Stimulated activated CD8-positive, alpha-beta memory T cell treated with anti-CD3 and anti-CD28 coated beads, Interleukin-15, amount 100 ng/mL, for 4 hours (primary cell): ENCODE data around the gene ZNF398.

Experiments
- DNase-seq, 2 donors: peaks; one replicate each; pipeline ENCODE4 v3.0.0-alpha.2; 2020; ENCODE audit warnings: low read depth in 2 of 2

The ZNF398 gene

DNA sequence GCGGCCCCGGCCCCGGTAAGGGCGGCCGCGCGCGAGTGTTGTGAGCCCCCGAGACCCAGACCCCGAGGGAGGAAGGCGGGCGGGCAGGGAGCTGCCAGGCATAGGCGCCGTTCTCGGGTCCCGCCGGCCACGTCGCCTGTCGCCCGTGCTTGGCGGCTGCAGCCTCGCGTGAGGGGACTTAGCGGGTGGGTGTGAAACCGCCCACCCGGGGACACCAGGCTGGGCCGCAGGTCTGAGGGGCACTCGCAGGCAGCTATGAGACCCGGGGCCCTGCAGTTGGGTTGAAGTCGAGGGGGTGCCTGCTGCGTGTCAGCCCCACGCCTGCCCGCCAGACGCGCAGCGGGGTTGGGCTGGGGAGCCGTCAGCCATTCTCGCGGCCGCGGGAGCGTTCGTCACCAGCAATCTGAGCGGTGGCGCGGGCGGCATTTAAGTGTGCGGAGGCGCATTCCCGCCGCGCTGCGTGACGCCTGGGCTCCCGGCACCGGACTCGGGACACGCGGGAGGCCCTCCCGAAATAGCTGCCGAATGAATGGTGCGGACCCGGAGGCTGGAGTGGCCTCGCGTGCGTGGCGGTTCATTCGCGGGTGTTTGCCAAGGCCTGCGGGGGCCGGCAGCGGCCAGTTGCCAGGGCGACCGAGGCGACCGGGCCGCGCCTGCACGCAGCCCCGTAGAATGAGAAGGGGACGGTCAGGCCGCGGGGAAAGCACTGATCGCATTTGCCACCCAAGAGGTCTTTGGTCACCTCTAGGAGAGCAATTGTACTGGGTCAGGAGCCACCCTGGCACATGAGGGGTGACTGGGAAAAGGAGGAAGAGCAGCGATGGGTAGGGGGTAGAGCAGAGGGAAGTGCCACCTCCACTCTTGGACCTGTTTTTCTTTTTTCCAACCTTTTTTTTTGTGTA lies 750 bp downstream of the ZNF398 start:
- peak; percentile 31 to 51 for DNase-seq

DNA sequence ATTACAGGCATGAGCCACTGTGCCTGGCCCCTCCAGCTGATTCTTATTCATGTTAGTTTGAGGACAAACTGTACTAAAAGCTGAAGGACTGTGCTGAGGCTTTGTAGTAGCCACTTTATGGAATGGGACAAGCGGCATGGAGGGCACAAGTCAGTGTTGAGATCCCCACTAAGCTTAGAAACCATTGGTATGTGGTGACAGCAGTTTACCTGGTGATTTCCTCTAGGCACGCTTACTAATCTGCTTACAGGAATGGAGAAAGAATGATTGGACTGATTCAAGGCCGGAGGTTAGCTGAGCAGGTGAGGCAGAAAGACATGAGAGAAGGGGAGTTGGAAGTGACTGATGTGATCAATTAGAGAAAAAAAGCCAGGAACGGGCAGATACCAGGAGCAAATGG lies 3.7 kb downstream of the ZNF398 start:
- DNase-seq, result no peak

- DNase-seq, result no peak
These were observed 6.1 kb downstream of the ZNF398 start for GRCh38 chr7:149153346-149153745.

- no peak for DNase-seq
These were observed 6.8 kb downstream of the ZNF398 start for GRCh38 chr7:149154056-149154455.

DNA sequence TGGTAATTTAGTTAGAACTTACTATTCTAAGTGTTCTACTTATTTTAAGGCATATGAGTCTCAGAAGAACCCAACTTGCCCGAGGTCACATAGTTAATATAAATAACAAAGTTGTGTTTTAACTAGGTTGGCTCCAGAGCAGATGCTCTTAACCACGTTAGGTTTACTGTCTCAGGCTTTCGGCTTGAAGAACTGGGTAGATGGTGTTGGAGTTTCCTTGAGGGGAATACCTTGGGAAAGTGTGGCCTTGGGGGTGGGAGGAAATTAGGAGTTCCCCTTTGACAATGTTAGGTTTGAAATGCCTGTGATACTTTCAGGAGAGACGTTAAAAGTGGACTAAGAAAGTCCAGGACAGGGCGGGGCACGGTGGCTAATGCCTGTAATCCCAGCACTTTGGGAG lies 9.6 kb downstream of the ZNF398 start:
- DNase-seq, result no peak

DNA sequence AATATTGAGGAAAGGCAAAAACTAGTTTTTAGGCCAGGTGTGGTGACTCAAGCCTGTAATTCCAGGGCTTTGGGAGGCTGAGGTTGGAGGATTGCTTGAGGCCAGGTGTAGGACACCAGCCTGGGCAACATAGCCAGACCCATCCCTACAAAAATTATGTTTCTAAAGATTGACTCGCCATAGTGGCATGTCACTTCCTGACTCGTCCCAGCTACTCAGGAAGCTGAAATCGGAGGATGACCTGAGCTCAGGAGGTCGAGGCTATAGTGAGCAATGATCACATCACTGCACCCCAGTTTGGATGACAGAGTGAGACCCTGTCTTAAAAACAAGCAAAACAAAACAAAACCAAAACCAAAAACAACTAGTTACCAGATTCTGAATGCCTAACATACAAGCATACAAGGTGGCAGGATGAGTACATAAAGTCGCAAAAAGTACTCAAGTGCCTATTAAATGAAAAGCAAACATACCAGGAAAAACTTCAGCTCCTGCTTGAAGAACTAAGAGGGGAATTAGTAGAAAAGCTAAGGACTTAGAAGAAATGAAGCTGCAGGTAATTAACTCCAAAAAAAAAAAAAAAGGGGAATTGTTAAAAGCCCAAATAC lies 14.1 kb downstream of the ZNF398 start:
- DNase-seq, result no peak

DNA sequence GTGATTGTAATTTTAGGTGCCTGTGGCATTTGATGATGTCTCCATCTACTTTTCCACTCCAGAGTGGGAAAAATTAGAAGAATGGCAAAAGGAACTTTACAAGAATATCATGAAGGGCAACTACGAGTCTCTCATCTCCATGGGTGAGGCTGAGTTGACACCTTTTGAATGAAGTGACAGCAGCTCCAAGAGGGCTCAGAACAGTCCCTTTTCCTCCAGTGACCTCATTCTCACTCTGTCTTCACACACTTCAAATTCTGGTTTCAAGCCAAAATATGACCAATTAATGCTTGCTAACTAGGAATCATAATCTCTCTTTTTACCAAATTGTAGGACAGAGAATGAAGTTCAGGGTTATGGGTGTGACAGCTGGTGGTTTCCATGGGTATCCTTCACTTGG lies 18.9 kb downstream of the ZNF398 start:
- DNase-seq, result no peak

- no peak for DNase-seq
These were observed 19.5 kb downstream of the ZNF398 start for GRCh38 chr7:149166630-149167352.

- DNase-seq, result no peak
These were observed 24.8 kb downstream of the ZNF398 start for GRCh38 chr7:149171892-149172533.

DNA sequence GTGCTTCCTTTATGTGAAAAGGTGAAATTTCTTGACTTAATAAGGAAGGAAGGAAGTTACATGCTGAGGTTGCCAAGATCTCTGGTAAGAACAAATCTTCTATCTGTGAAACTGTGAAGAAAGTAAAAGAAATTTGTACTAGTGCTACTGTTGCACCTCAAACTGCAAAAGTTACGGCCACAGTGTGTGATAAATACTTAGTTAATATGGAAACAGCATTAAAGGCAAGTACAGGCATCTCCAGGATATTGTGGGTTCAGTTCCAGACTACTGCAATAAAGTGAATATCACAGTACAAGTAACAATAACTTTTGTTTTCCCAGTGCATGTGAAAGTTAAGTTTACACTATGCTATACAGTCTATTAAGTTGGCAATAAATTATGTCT lies 25.3 kb downstream of the ZNF398 start:
- no peak for DNase-seq

DNA sequence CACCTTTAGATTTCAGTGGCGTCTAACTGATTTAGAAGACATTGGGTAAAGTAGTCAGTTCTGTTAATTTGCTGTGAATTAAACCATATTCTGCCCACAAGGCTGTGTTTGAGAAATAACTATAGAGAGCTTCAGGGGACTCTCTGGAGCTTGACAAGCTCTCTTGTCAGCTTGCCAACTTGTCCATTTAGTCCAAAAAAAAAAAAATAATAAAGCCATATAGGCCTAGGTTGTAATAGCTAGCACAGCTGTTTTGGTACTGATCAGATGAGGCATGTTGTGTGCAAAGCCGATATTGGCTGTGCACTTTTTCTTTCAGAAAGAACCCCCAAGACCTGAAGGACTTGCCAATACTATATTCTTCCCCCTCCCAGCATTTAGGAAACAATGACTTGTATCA lies 27.9 kb downstream of the ZNF398 start:
- DNase-seq, result no peak

DNA sequence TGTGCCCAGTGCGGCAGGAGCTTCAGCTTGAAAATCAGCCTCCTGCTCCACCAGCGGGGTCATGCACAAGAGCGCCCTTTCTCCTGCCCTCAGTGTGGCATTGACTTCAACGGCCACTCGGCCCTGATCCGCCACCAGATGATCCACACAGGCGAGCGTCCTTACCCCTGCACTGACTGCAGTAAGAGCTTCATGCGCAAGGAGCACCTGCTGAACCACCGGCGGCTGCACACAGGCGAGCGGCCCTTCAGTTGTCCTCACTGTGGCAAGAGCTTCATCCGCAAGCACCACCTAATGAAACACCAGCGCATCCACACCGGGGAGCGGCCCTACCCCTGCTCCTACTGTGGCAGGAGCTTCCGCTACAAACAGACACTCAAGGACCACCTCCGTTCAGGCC lies 32.0 kb downstream of the ZNF398 start:
- no peak for DNase-seq

- no peak for DNase-seq
These were observed 33.6 kb downstream of the ZNF398 start for GRCh38 chr7:149180722-149181449.

DNA sequence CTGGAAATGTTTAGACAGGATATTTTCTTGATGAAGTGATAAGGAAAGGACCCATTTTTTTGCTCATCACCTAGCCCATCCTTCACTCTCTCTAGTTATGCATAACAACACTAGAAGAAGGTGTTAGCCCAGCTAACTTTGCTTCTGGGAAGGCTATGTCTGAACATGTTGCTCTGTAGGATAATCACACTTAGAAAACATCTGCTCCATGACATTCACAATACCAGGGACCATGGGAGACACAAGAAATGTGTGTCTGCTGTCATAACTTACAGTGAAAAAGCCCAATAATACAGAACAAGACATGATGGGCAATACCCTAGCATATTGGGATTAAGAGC lies 34.2 kb downstream of the ZNF398 start:
- no peak for DNase-seq

DNA sequence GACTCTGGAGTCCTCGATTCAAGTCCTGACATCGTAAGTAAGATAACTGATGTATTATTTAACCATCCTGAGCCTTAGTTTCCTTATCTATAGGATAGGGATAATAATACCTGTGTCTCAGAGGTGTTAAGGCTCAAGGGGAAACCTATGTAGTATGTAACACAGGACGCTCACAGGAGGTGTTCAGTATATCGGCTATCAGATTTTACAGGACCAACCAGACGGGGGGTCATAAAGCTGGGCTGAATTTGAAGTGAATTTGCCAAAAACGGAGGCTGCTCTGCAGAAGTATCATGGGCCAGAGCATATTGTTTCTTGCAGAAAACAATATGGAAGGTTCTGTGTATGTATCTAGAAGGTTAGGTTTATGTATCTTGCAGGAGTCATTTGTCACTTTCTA lies 37.0 kb downstream of the ZNF398 start:
- no peak for DNase-seq

GRCh38 chr7:149188213-149188612 lies 41.0 kb downstream of the ZNF398 start:
- DNase-seq, result no peak

- DNase-seq, result no peak
These were observed 41.5 kb downstream of the ZNF398 start for GRCh38 chr7:149188637-149189259.

DNA sequence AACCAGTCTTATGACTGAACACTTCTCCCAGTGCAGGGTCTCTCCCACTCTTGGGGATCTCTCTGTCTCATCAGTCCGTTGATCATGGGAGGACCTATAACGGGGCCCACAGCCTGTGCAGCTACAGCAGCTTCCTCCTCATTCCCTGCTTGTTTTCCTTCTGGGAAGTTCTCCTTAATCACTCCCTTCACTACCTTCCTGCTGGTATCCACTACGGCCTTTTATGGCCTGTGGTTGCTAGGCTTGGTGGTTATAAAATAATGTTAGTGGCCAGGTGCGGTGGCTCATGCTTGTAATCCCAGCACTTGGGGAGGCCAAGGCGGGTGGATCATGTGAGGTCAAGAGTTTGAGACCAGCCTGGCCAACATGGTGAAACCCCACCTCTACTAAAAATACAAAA lies 44.6 kb downstream of the ZNF398 start:
- no peak for DNase-seq

DNA sequence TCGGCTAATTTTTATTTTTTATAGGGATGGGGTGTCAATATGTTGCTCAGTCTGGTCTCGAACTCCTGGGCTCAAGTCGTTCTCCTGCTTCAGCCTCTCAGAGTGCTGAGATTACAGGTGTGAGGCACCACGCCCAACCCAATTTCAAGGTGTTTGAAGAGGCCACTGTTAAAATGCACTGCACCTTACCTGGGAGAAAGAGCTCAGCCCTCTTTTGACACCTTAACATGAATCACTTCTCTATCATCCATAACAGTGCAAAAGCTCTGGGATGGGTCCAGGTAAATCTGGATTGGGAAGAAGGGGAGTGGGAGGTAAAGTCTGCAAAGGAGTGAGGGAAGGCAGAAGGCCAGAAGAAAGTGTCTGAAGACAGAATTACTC lies 47.5 kb downstream of the ZNF398 start:
- DNase-seq, result no peak

DNA sequence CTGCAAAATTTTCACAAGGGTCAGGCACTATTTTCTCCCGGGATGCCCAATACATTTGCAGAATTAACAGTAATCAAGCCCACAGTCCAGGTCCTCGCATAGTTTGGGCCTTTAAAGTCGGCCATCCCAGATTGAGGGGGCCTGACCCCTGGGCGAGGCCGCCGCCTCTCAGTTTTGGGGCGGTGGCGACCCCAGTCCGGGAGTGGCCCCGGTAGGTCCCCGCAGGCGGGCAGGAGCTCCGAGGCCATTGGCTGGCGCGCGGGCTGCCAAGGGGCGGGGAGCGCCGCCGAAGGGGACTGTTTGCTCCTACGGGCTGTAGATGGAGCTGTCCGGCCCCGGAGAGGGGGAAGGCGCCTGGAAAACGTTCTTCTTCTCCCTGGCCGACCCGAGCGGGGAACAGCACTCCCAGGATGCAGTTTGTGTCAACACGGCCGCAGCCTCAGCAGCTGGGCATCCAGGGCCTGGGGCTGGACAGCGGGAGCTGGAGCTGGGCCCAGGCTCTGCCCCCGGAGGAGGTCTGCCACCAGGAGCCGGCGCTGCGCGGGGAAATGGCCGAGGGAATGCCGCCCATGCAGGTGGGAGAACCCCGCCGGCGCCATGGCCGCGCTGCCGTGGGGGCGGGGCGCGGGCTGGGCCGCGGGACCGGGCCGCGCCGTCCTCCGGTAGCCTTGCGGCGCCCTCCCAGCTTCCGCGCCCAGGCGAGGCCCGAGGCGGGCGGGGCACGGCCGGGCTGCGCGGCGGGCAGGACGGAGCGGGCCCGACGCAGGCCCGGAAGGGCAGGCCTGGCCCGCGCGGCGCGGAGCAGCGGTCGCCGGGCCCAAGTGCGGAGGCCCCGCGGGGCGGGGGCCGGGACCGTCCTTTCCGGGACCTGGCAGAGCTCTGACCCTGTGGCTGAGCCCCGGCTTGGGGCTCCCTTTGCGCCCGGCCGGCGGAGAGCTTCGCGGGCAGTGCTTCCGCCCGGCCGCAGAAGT lies 48.2 kb downstream of the ZNF398 start, which contains the start of gene ZNF282:
Gene ZNF282, plus strand, starts transcription at position 367 of the 971 bp plus-strand sequence. Its CDS starts 44 bp downstream, at position 411.
- peak; percentile 32 to 41 for DNase-seq
